K562 (cell line): ENCODE measurements around the gene WDR49. TPM values are rescaled to one million over a fixed set of nuclear protein-coding genes. Genes with fewer than 3 reads are reported as not detected.

Source experiments
- ATAC-seq: fragments of 200-7000 bp; cut with Tn5 transposase; 3 replicates; pipeline ENCODE4 v1.9.1; 2020; ENCODE audit warnings: moderate library complexity
- BruUV-seq: library from RNA; stranded (reverse); fragments of 400-500 nt; replicated peaks from 2 replicates; lab custom pipeline; 2021; lab: Mats Ljungman, UMichigan
- CTCF ChIA-PET: fragments of 300-600 bp; formaldehyde crosslinking; extraction: SDS; loops from one replicate; lab custom pipeline; 2021; ENCODE audit warnings: low intra/inter-chr PET ratio; lab: Yijun Ruan, JAX
- POLR2A ChIA-PET: fragments of 300-600, 350-650 bp; sonication (Branson Sonifier 250); formaldehyde crosslinking; extraction: SDS; loops from one replicate; lab custom pipeline; 2021; ENCODE audit warnings: antibody characterized with exemption, inconsistent platforms; lab: Yijun Ruan, JAX
- DNase-seq, 4 experiments: peaks; one replicate each; pipeline versions ENCODE4 v3.0.0 to v3.0.0-alpha.2; 2011 to 2018; ENCODE audit warnings: low spot score in 3 of 4, mixed read lengths in 3 of 4; ENCODE audit errors: extremely low read depth in 1 of 4
- FAIRE-seq: peaks from 2 replicates; lab custom pipeline; 2011; peaks lifted over from hg19 to GRCh38; lab: Jason Lieb, UNC
- H2AFZ ChIP-seq: 2 replicates; pipeline ENCODE4 v1.6.0; 2011; ENCODE audit warnings: low read depth, low read length, control low read depth, inconsistent platforms
- H3K27ac ChIP-seq: fragments of 200-600 bp; 3 replicates; pipeline ENCODE4 v1.8.0; 2011; ENCODE audit warnings: low read depth, mild to moderate bottlenecking, control low read depth, inconsistent platforms, low read length, moderate library complexity, mixed read lengths; ENCODE audit errors: extremely low read depth
- H3K27me3 ChIP-seq, 2 experiments: fragments of 300-600 bp in 1 of 2; 2 replicates in 1 of 2; 3 replicates in 1 of 2; pipeline versions ENCODE4 v1.6.0 to v1.8.0; 2011; ENCODE audit warnings: inconsistent platforms in 2 of 2, low read length in 2 of 2, mild to moderate bottlenecking in 1 of 2, mixed read lengths in 1 of 2, moderate library complexity in 1 of 2; ENCODE audit not compliant: control insufficient read depth in 2 of 2, insufficient read depth in 2 of 2
- H3K36me3 ChIP-seq: fragments of 300-600 bp; 3 replicates; pipeline ENCODE4 v1.8.0; 2011; ENCODE audit warnings: mild to moderate bottlenecking, low read length, inconsistent platforms; ENCODE audit not compliant: control insufficient read depth, insufficient read depth
- H3K4me1 ChIP-seq, 2 experiments: fragments of 200-600 bp in 1 of 2; replicated peaks in 1 of 2; 2 replicates in 1 of 2; 3 replicates in 1 of 2; pipeline versions ENCODE4 v1.5.1 to v1.8.0; 2011; ENCODE audit warnings: inconsistent platforms in 2 of 2, low read length in 2 of 2, mild to moderate bottlenecking in 1 of 2, mixed read lengths in 1 of 2, moderate library complexity in 1 of 2; ENCODE audit not compliant: control insufficient read depth in 2 of 2, insufficient read depth in 2 of 2
- H3K4me2 ChIP-seq: 2 replicates; pipeline ENCODE4 v1.6.1; 2011; ENCODE audit warnings: low read length, control low read depth, inconsistent platforms, mixed read lengths; ENCODE audit not compliant: insufficient read depth
- H3K4me3 ChIP-seq: fragments of 200-600 bp; sonication (generic), shearing (Covaris generic); 2 replicates; pipeline ENCODE4 v1.5.1; 2016; ENCODE audit warnings: control low read depth, inconsistent platforms
- H3K79me2 ChIP-seq: fragments of 200-600 bp; 3 replicates; pipeline ENCODE4 v1.8.0; 2011; ENCODE audit warnings: low read length, inconsistent platforms; ENCODE audit not compliant: control insufficient read depth, insufficient read depth
- H3K9ac ChIP-seq, 2 experiments: 2 replicates each; pipeline versions ENCODE4 v1.6.0 to v1.6.1; 2011; ENCODE audit warnings: low read depth in 2 of 2, low read length in 2 of 2, control low read depth in 1 of 2, inconsistent platforms in 1 of 2, mild to moderate bottlenecking in 1 of 2, mixed read lengths in 1 of 2; ENCODE audit not compliant: insufficient read depth in 1 of 2
- H3K9me1 ChIP-seq: one replicate; pipeline ENCODE4 v1.6.0; 2011; ENCODE audit warnings: inconsistent platforms, mild to moderate bottlenecking, low read length, moderate library complexity; ENCODE audit not compliant: control insufficient read depth, insufficient read depth
- H3K9me3 ChIP-seq: replicated peaks from 2 replicates; pipeline ENCODE4 v1.5.1; 2011; ENCODE audit warnings: low read depth, low read length, inconsistent platforms; ENCODE audit not compliant: control insufficient read depth, insufficient read depth
- H4K20me1 ChIP-seq: replicated peaks from 2 replicates; pipeline ENCODE4 v1.6.1; 2011; ENCODE audit warnings: low read length, inconsistent platforms, mixed read lengths; ENCODE audit not compliant: control insufficient read depth, insufficient read depth
- BCOR ChIP-seq: fragments of 450-650 bp; IDR thresholded peaks from 2 replicates; pipeline ENCODE4 v1.6.1; 2016
- CXXC5 ChIP-seq: fragments of 250-450 bp; sonication (Bioruptor Pico); IDR thresholded peaks from 2 replicates; pipeline ENCODE4 v1.8.0; 2022; ENCODE audit warnings: inconsistent platforms, mild to moderate bottlenecking, moderate library complexity
- ETV1 ChIP-seq: fragments of 450-650 bp; conservative IDR thresholded peaks from 2 replicates; pipeline ENCODE4 v1.6.1; 2016; ENCODE audit warnings: missing genetic modification characterization, control low read depth, low read depth, missing compliant biosample characterization
- FIP1L1 ChIP-seq: fragments of 200-400 bp; formaldehyde crosslinking; IDR thresholded peaks from 2 replicates; pipeline ENCODE4 v1.6.1; 2018; ENCODE audit warnings: mild to moderate bottlenecking, low read depth, low read length; ENCODE audit not compliant: poor library complexity, severe bottlenecking
- NBN ChIP-seq: fragments of 450-650 bp; IDR thresholded peaks from 2 replicates; pipeline ENCODE4 v1.6.1; 2016; ENCODE audit warnings: low read depth, mild to moderate bottlenecking
- NFIC ChIP-seq: fragments of 450-650 bp; IDR thresholded peaks from 2 replicates; pipeline ENCODE4 v1.6.1; 2017; ENCODE audit warnings: mild to moderate bottlenecking, inconsistent platforms
- PHF20 ChIP-seq: fragments of 450-650 bp; IDR thresholded peaks from 2 replicates; pipeline ENCODE4 v1.6.1; 2018; ENCODE audit not compliant: partially characterized antibody
- POLR3A ChIP-seq: IDR thresholded peaks from 2 replicates; pipeline ENCODE4 v1.6.1; 2011; ENCODE audit warnings: borderline replicate concordance, mild to moderate bottlenecking, moderate library complexity; ENCODE audit not compliant: insufficient read length, insufficient read depth; ENCODE audit errors: extremely low read depth
- PYGO2 ChIP-seq: fragments of 450-650 bp; IDR thresholded peaks from 2 replicates; pipeline ENCODE4 v1.6.1; 2016; ENCODE audit warnings: mild to moderate bottlenecking, missing genetic modification characterization, moderate library complexity, missing compliant biosample characterization
- SMC3 ChIP-seq: conservative IDR thresholded peaks from 2 replicates; pipeline ENCODE4 v1.6.1; 2011; ENCODE audit warnings: low read depth, low read length, improper control_type of control experiment; ENCODE audit not compliant: insufficient read depth
- SREBF2 ChIP-seq: sonication (generic); formaldehyde crosslinking; IDR thresholded peaks from 2 replicates; pipeline ENCODE4 v1.4.0; 2020; ENCODE audit warnings: mild to moderate bottlenecking, missing genetic modification reagents
- SRSF9 ChIP-seq: fragments of 200-400 bp; formaldehyde crosslinking; IDR thresholded peaks from 2 replicates; pipeline ENCODE4 v1.6.1; 2017; ENCODE audit warnings: low read depth, low read length, borderline replicate concordance
- ZNF184 ChIP-seq: sonication (generic); formaldehyde crosslinking; IDR thresholded peaks from 2 replicates; pipeline ENCODE4 v1.5.0; 2020; ENCODE audit warnings: missing genetic modification reagents
- ZNF384 ChIP-seq: IDR thresholded peaks from 2 replicates; pipeline ENCODE4 v1.6.1; 2012; ENCODE audit warnings: low read depth, low read length, improper control_type of control experiment
- ZNF57 ChIP-seq: fragments of 450-650 bp; formaldehyde crosslinking; IDR thresholded peaks from 2 replicates; pipeline ENCODE4 v1.4.0; 2020; ENCODE audit warnings: mild to moderate bottlenecking, moderate library complexity
- WGBS: fragments of 100-300 bp; shearing (Covaris generic); methylation state at CpG from one replicate; pipeline ENCODE4 v1.1.6; 2016; ENCODE audit warnings: low coverage, mixed read lengths; ENCODE audit not compliant: insufficient coverage; ENCODE audit errors: missing lambda C conversion rate; 5-methylcytosine and 5-hydroxymethylcytosine counted together
- in situ Hi-C: fragments of 300-500 bp; cut with MboI; formaldehyde crosslinking; loops from 4 replicates; pipeline ENCODE4 v1.15.0; 2018; ENCODE audit warnings: inconsistent platforms, mixed read lengths
- intact Hi-C: fragments of 100-400 bp; cut with micrococcal nuclease; formaldehyde crosslinking; loops from 2 replicates; pipeline ENCODE4 v1.14.2; 2022
- polyA plus RNA-seq, 8 experiments: library from polyadenylated mRNA; depleted of rRNA in 4 of 8; stranded (reverse) in 5 of 8; unstranded in 3 of 8; fragments of >200 nt; fragmentation: Nextera tagmentation in 2 of 8; fragmentation: Illumina TruSeq in 1 of 8; extraction: Ambion mirVana in 2 of 8; extraction: Trizol in 1 of 8; gene quantifications; 2 replicates each; pipeline versions ENCODE4 v1.2.1 to v1.2.3, GENCODE V29; 2011 to 2014; ENCODE audit warnings: inconsistent platforms in 1 of 8, missing spikeins in 1 of 8
- total RNA-seq, 7 experiments: library from RNA; depleted of rRNA in 6 of 7; stranded (reverse); fragments of >200 nt in 6 of 7; fragmentation: Illumina TruSeq in 2 of 7; extraction: Trizol in 2 of 7; gene quantifications; 2 replicates each; pipeline versions ENCODE4 v1.2.1 to v1.2.3, GENCODE V29; 2011 to 2021; ENCODE audit warnings: low replicate concordance in 1 of 7
- TF ChIP-seq, protein P1 (sequence below): fragments of 450-650 bp; formaldehyde crosslinking; IDR thresholded peaks from 2 replicates; pipeline ENCODE4 v1.4.0; 2022; ENCODE audit warnings: missing genetic modification characterization
- TF ChIP-seq, protein P2 (sequence below): fragments of 450-650 bp; formaldehyde crosslinking; IDR thresholded peaks from 2 replicates; pipeline ENCODE4 v1.4.0; 2022; ENCODE audit warnings: missing genetic modification characterization
- TF ChIP-seq, protein P3 (sequence below): fragments of 250-450 bp; sonication (Bioruptor Pico); IDR thresholded peaks from 2 replicates; pipeline ENCODE4 v1.4.0; 2020; ENCODE audit warnings: mild to moderate bottlenecking

The WDR49 gene
- total and polyA plus RNA-seq, 9 of the 15 experiments (the other 6 are each of a cell fraction or from before 2014, with no cell fraction given): not detected

DNA sequence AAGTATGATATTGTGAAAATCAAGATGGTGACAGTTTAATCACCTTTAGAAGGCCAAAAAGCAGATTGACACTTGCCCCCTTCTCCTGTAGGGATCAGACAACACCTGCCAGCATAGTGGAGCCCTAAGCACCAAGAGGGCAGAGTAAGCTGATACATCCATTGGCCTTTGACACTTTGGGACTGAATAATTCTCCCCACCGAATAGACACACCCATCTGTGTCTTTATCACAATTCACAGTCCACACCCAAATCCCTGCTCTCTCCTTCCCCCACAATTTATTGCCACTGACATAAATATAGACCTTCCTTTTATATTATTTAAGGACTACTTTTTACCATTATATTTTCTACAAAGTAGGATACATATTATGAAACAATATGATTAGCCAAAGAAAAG is 3.1 kb upstream of the WDR49 start:
- H3K27ac ChIP-seq: no peak overlapping the region
- no TSS peak for BruUV-seq
- ChIA-PET CTCF (no interaction called here), POLR2A (no interaction called here)
- intact Hi-C loops (no loop called here), in situ Hi-C loops (no loop called here)
- H4K20me1 ChIP-seq: no peaks in the 10 kb centered on the region
- no peak overlapping the region for H3K4me2 ChIP-seq
- no peaks in the 10 kb centered on the region for H3K79me2 ChIP-seq
- H3K36me3 ChIP-seq: no peaks in the 10 kb centered on the region
- H2AFZ ChIP-seq: no peak overlapping the region
- no peaks in the 10 kb centered on the region for H3K27me3 ChIP-seq
- no peaks in the 10 kb centered on the region for H3K9me1 ChIP-seq
- no peaks in the 10 kb centered on the region for H3K4me1 ChIP-seq
- FAIRE-seq (no peak), ATAC-seq (no peak), DNase-seq (no peak)
- H3K9ac ChIP-seq: no peak overlapping the region
- no peak overlapping the region for H3K4me3 ChIP-seq
- WGBS: 0% methylated on average over 1 of the region's 1 CpG
- TF ChIP-seq SREBF2 (CRISPR knock-in tag) (no peak), SRSF9 (no peak), SMC3 (no peak), PHF20 (no peak), CXXC5 (CRISPR knock-in tag) (no peak), ZNF184 (CRISPR knock-in tag) (no peak), BCOR (no peak), ZNF384 (no peak), FIP1L1 (no peak), NFIC (no peak), POLR3A (no peak), PYGO2 (no peak), ZNF57 (CRISPR knock-in tag) (no peak), NBN (no peak), ETV1 (tag) (no peak)
- TF ChIP-seq, protein P1, sequence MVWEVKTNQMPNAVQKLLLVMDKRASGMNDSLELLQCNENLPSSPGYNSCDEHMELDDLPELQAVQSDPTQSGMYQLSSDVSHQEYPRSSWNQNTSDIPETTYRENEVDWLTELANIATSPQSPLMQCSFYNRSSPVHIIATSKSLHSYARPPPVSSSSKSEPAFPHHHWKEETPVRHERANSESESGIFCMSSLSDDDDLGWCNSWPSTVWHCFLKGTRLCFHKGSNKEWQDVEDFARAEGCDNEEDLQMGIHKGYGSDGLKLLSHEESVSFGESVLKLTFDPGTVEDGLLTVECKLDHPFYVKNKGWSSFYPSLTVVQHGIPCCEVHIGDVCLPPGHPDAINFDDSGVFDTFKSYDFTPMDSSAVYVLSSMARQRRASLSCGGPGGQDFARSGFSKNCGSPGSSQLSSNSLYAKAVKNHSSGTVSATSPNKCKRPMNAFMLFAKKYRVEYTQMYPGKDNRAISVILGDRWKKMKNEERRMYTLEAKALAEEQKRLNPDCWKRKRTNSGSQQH (CRISPR knock-in tag): no peak
- TF ChIP-seq, protein P2, sequence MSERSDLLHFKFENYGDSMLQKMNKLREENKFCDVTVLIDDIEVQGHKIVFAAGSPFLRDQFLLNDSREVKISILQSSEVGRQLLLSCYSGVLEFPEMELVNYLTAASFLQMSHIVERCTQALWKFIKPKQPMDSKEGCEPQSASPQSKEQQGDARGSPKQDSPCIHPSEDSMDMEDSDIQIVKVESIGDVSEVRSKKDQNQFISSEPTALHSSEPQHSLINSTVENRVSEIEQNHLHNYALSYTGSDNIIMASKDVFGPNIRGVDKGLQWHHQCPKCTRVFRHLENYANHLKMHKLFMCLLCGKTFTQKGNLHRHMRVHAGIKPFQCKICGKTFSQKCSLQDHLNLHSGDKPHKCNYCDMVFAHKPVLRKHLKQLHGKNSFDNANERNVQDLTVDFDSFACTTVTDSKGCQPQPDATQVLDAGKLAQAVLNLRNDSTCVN: no peak
- TF ChIP-seq, protein P3, sequence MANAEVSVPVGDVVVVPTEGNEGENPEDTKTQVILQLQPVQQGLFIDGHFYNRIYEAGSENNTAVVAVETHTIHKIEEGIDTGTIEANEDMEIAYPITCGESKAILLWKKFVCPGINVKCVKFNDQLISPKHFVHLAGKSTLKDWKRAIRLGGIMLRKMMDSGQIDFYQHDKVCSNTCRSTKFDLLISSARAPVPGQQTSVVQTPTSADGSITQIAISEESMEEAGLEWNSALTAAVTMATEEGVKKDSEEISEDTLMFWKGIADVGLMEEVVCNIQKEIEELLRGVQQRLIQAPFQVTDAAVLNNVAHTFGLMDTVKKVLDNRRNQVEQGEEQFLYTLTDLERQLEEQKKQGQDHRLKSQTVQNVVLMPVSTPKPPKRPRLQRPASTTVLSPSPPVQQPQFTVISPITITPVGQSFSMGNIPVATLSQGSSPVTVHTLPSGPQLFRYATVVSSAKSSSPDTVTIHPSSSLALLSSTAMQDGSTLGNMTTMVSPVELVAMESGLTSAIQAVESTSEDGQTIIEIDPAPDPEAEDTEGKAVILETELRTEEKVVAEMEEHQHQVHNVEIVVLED: no peak
- TF ChIP-seq, all 486 proteins: peak for 0
- H3K9me3 ChIP-seq: no peaks in the 10 kb centered on the region
